ENCODE results near the gene ZNF644.
A peak's percentile ranks its signal among the peaks of the same experiment; 100 is the strongest.

Gene ZNF644

GRCh38 chr1:90924982-90925381 lies 96.9 kb downstream of the ZNF644 start:
- DNase-seq (ENCODE audit: low read depth), result no peak
- no peak overlapping the region for H3K4me3 ChIP-seq (ENCODE audit: low read depth, low read length)

GRCh38 chr1:90922996-90923395 lies 98.8 kb downstream of the ZNF644 start:
- no peak for DNase-seq (ENCODE audit: low read depth)
- TF ChIP-seq CTCF (IDR thresholded peaks at IDR 0.05; ENCODE audit: insufficient read depth, low read depth, low read length, missing control alignments), result no peak
- no peak overlapping the region for H3K4me3 ChIP-seq (ENCODE audit: low read depth, low read length)

More at GRCh38 chr1:90924982-90925381, 96.9 kb downstream of the ZNF644 start:
- no peak for TF ChIP-seq CTCF (IDR thresholded peaks at IDR 0.05; ENCODE audit: insufficient read depth, low read depth, low read length, missing control alignments)

- no peak overlapping the region for H3K4me3 ChIP-seq (ENCODE audit: low read depth, low read length)
- TF ChIP-seq CTCF (IDR thresholded peaks at IDR 0.05; ENCODE audit: insufficient read depth, low read depth, low read length, missing control alignments), result no peak
Observed at GRCh38 chr1:90922202-90922601, 99.6 kb downstream of the ZNF644 start.

GRCh38 chr1:90919900-90920299 lies 101.9 kb downstream of the ZNF644 start:
- no peak for TF ChIP-seq CTCF (IDR thresholded peaks at IDR 0.05; ENCODE audit: insufficient read depth, low read depth, low read length, missing control alignments)
- H3K4me3 ChIP-seq (ENCODE audit: low read depth, low read length), result no peak overlapping the region
- no peak for DNase-seq (ENCODE audit: low read depth)

More at GRCh38 chr1:90922202-90922601, 99.6 kb downstream of the ZNF644 start:
- no peak for DNase-seq (ENCODE audit: low read depth)

GRCh38 chr1:90919190-90919719 lies 102.6 kb downstream of the ZNF644 start:
- H3K4me3 ChIP-seq (ENCODE audit: low read depth, low read length), result no peak overlapping the region
- no peak for TF ChIP-seq CTCF (IDR thresholded peaks at IDR 0.05; ENCODE audit: insufficient read depth, low read depth, low read length, missing control alignments)
- DNase-seq (ENCODE audit: low read depth), result peak; percentile 24

GRCh38 chr1:90911353-90911752 lies 110.5 kb downstream of the ZNF644 start:
- TF ChIP-seq CTCF (IDR thresholded peaks at IDR 0.05; ENCODE audit: insufficient read depth, low read depth, low read length, missing control alignments), result no peak
- DNase-seq (ENCODE audit: low read depth), result no peak
- no peak overlapping the region for H3K4me3 ChIP-seq (ENCODE audit: low read depth, low read length)

- no peak overlapping the region for H3K4me3 ChIP-seq (ENCODE audit: low read depth, low read length)
- no peak for TF ChIP-seq CTCF (IDR thresholded peaks at IDR 0.05; ENCODE audit: insufficient read depth, low read depth, low read length, missing control alignments)
- DNase-seq (ENCODE audit: low read depth), result no peak
Observed at GRCh38 chr1:90902672-90903071, 119.2 kb downstream of the ZNF644 start.
